Liver (tissue), 9 donors: ENCODE measurements around the gene RTN4. TPM values are rescaled to one million over a fixed set of nuclear protein-coding genes. Genes with fewer than 3 reads are reported as not detected.

Experiments used
- DNase-seq: peaks from one replicate; pipeline ENCODE4 v3.0.0-alpha.2; 2017; ENCODE audit warnings: low spot score
- H3K27ac ChIP-seq, 2 donors: one replicate each; pipeline ENCODE4 v1.7.0; 2013; ENCODE audit warnings: inconsistent platforms in 2 of 2, low read length in 2 of 2, control low read depth in 1 of 2, low read depth in 1 of 2, mild to moderate bottlenecking in 1 of 2
- H3K27me3 ChIP-seq, 4 donors: one replicate each; pipeline versions ENCODE4 v1.6.1 to v1.7.0; 2013; ENCODE audit warnings: low read length in 3 of 4, inconsistent platforms in 1 of 4, mild to moderate bottlenecking in 1 of 4, moderate library complexity in 1 of 4; ENCODE audit not compliant: control insufficient read depth in 4 of 4, insufficient read depth in 4 of 4
- H3K36me3 ChIP-seq, 4 donors: one replicate each; pipeline versions ENCODE4 v1.6.1 to v1.7.0; 2013; ENCODE audit warnings: low read length in 3 of 4, mild to moderate bottlenecking in 3 of 4, low read depth in 1 of 4, moderate library complexity in 1 of 4; ENCODE audit not compliant: control insufficient read depth in 4 of 4, insufficient read depth in 3 of 4
- H3K4me1 ChIP-seq, 4 donors: one replicate each; pipeline versions ENCODE4 v1.6.1 to v1.7.0; 2013; ENCODE audit warnings: low read length in 3 of 4, mild to moderate bottlenecking in 3 of 4, moderate library complexity in 1 of 4; ENCODE audit not compliant: control insufficient read depth in 4 of 4, insufficient read depth in 4 of 4
- H3K4me3 ChIP-seq, 3 donors: one replicate each; pipeline versions ENCODE4 v1.6.1 to v1.7.0; 2013; ENCODE audit warnings: low read length in 3 of 3, control low read depth in 1 of 3, low read depth in 1 of 3, mild to moderate bottlenecking in 1 of 3
- H3K9ac ChIP-seq, 2 donors: one replicate each; pipeline ENCODE4 v1.7.0; 2013; ENCODE audit warnings: low read length in 2 of 2, mild to moderate bottlenecking in 2 of 2, moderate library complexity in 2 of 2, control low read depth in 1 of 2, low read depth in 1 of 2
- H3K9me3 ChIP-seq, 4 donors: one replicate each; pipeline versions ENCODE4 v1.6.1 to v1.7.0; 2013; ENCODE audit warnings: low read length in 3 of 4; ENCODE audit not compliant: control insufficient read depth in 4 of 4
- ATF3 ChIP-seq: IDR thresholded peaks from 2 replicates; pipeline ENCODE4 v1.6.1; 2016; ENCODE audit warnings: antibody characterized with exemption
- EGR1 ChIP-seq, 2 donors: IDR thresholded peaks; 2 replicates each; pipeline ENCODE4 v1.6.1; 2016 to 2018; ENCODE audit warnings: antibody characterized with exemption in 2 of 2, low read depth in 2 of 2
- FOXA2 ChIP-seq: IDR thresholded peaks from 2 replicates; pipeline ENCODE4 v1.6.1; 2016; ENCODE audit warnings: antibody characterized with exemption
- JUND ChIP-seq, 2 donors: IDR thresholded peaks; 2 replicates each; pipeline ENCODE4 v1.6.1; 2016; ENCODE audit warnings: antibody characterized with exemption in 2 of 2
- MAX ChIP-seq: IDR thresholded peaks from 2 replicates; pipeline ENCODE4 v1.6.1; 2016; ENCODE audit warnings: antibody characterized with exemption
- NR2F2 ChIP-seq: IDR thresholded peaks from 2 replicates; pipeline ENCODE4 v1.6.1; 2016; ENCODE audit warnings: antibody characterized with exemption
- RAD21 ChIP-seq, 2 donors: IDR thresholded peaks; 2 replicates each; pipeline ENCODE4 v1.6.1; 2016; ENCODE audit warnings: antibody characterized with exemption in 2 of 2, mild to moderate bottlenecking in 2 of 2
- REST ChIP-seq: IDR thresholded peaks from 2 replicates; pipeline ENCODE4 v1.6.1; 2016; ENCODE audit warnings: antibody characterized with exemption, mild to moderate bottlenecking
- RXRA ChIP-seq, 2 donors: IDR thresholded peaks; 2 replicates each; pipeline ENCODE4 v1.6.1; 2017 to 2018; ENCODE audit warnings: antibody characterized with exemption in 2 of 2, mild to moderate bottlenecking in 1 of 2
- SP1 ChIP-seq: IDR thresholded peaks from 2 replicates; pipeline ENCODE4 v1.6.1; 2018; ENCODE audit warnings: antibody characterized with exemption, mild to moderate bottlenecking
- TAF1 ChIP-seq: conservative IDR thresholded peaks from 2 replicates; pipeline ENCODE4 v1.6.1; 2016; ENCODE audit warnings: antibody characterized with exemption, mild to moderate bottlenecking
- YY1 ChIP-seq: IDR thresholded peaks from 2 replicates; pipeline ENCODE4 v1.6.1; 2016; ENCODE audit warnings: antibody characterized with exemption, mild to moderate bottlenecking
- WGBS: extraction: QIAGEN DNeasy Blood & Tissue Kit; methylation state at CpG from one replicate; pipeline ENCODE4 v1.1.7; 2013; 5-methylcytosine and 5-hydroxymethylcytosine counted together
- polyA plus RNA-seq, 2 donors: library from polyadenylated mRNA; stranded (reverse) in 1 of 2; unstranded in 1 of 2; fragments of 200-250 nt in 1 of 2; fragments of >200 nt in 1 of 2; fragmentation: Nextera tagmentation in 1 of 2; extraction: Ambion mirVana in 1 of 2; gene quantifications; one replicate each; pipeline versions ENCODE4 v1.2.1 to v1.2.3, GENCODE V29; 2013 to 2015
- total RNA-seq, 2 donors: library from RNA; depleted of rRNA; stranded (reverse); fragments of >200 nt; gene quantifications; one replicate each; pipeline ENCODE4 v1.2.3, GENCODE V29; 2014
- TF ChIP-seq, protein P1 (sequence below): fragments of 150-350 bp; IDR thresholded peaks from 2 replicates; pipeline ENCODE4 v1.5.1; 2017; ENCODE audit warnings: improper control_type of control experiment, low read depth, low read length; ENCODE audit not compliant: missing input control
- donor health status: healthy.
- donor health status: healthy.
- donor health status: healthy.
- donor health status: healthy.
- donor health status: healthy.

Gene RTN4
- total and polyA plus RNA-seq, 4 donors: 73.5 to 348 (median 151) TPM

- H3K9me3 ChIP-seq: no peaks in the 10 kb centered on the region
- H3K27ac ChIP-seq: peak overlapping the region; percentile 75 to 93
- TF ChIP-seq SP1: no peak
- no peak for TF ChIP-seq FOXA2
- no peak for TF ChIP-seq REST
- no peak for TF ChIP-seq NR2F2
- TF ChIP-seq YY1: no peak
- TF ChIP-seq JUND (IDR thresholded peaks at IDR 0.05): peak in 1 of 2 donors; percentile 82
- no peak for TF ChIP-seq RAD21 (IDR thresholded peaks at IDR 0.05)
- peaks cover 2 to 13% (median 3%) of the 10 kb centered on the region in 4 donors for H3K4me1 ChIP-seq
- WGBS: 39% methylated on average over 9 of the region's 9 CpGs
- DNase-seq: peak; percentile 46
- no peaks in the 10 kb centered on the region for H3K27me3 ChIP-seq
- peak overlapping the region; percentile 60 to 79 (median 77) for H3K4me3 ChIP-seq
- H3K36me3 ChIP-seq: no peaks in the 10 kb centered on the region
- peak overlapping the region; percentile 10 to 49 for H3K9ac ChIP-seq
These were observed 995 bp upstream of the RTN4 start for GRCh38 chr2:55051026-55051866.

DNA sequence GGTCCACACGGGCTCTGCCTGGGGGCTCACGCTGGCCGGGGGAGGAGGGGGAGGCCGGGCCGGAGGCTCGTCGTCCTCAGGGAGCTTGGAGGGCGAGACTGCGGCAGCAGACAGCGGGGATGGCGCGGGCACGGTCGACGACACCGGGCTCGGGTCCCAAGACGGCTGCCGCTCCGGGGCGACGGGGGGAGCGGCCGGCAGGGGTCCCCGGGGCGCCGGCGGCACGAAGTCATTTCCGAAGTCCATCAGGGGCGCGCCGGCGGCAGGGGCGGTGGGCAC lies 491 bp downstream of the RTN4 start:
- H3K27me3 ChIP-seq: no peaks in the 10 kb centered on the region
- H3K27ac ChIP-seq: peak overlapping the region; percentile 75 to 93
- H3K4me3 ChIP-seq: peak overlapping the region; percentile 38 to 79 (median 48)
- peak overlapping the region in 1 of 2 donors; percentile 28 for H3K9ac ChIP-seq
- no peak for TF ChIP-seq NR2F2
- no peak for TF ChIP-seq TAF1
- no peak for TF ChIP-seq EGR1 (IDR thresholded peaks at IDR 0.05; ENCODE audit: low read depth in 2 of 2)
- TF ChIP-seq MAX: no peak
- TF ChIP-seq RAD21 (IDR thresholded peaks at IDR 0.05): no peak
- no peak for TF ChIP-seq YY1
- TF ChIP-seq, protein P1, sequence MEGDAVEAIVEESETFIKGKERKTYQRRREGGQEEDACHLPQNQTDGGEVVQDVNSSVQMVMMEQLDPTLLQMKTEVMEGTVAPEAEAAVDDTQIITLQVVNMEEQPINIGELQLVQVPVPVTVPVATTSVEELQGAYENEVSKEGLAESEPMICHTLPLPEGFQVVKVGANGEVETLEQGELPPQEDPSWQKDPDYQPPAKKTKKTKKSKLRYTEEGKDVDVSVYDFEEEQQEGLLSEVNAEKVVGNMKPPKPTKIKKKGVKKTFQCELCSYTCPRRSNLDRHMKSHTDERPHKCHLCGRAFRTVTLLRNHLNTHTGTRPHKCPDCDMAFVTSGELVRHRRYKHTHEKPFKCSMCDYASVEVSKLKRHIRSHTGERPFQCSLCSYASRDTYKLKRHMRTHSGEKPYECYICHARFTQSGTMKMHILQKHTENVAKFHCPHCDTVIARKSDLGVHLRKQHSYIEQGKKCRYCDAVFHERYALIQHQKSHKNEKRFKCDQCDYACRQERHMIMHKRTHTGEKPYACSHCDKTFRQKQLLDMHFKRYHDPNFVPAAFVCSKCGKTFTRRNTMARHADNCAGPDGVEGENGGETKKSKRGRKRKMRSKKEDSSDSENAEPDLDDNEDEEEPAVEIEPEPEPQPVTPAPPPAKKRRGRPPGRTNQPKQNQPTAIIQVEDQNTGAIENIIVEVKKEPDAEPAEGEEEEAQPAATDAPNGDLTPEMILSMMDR: no peak
- TF ChIP-seq REST: no peak
- no peak for TF ChIP-seq ATF3
- no peak for TF ChIP-seq JUND (IDR thresholded peaks at IDR 0.05)
- TF ChIP-seq RXRA (IDR thresholded peaks at IDR 0.05): no peak
- H3K4me1 ChIP-seq: peaks cover 2 to 13% (median 4%) of the 10 kb centered on the region in 4 donors
- WGBS: 3% methylated on average over 35 of the region's 35 CpGs
- DNase-seq: no peak
- H3K36me3 ChIP-seq: no peaks in the 10 kb centered on the region
- H3K9me3 ChIP-seq: no peaks in the 10 kb centered on the region
